Stomach (tissue), 9 donors: ENCODE measurements around the gene DHX36. TPM values are rescaled to one million over a fixed set of nuclear protein-coding genes. Genes with fewer than 3 reads are reported as not detected.

Experiments
- DNase-seq, 2 donors: peaks; one replicate each; pipeline versions ENCODE4 v3.0.0 to v3.0.0-alpha.2; 2013 to 2019
- H3K27ac ChIP-seq, 5 donors: fragments of 200-600 bp in 4 of 5; sonication (generic) in 4 of 5; one replicate each; pipeline ENCODE4 v1.5.1; 2013 to 2019; ENCODE audit warnings: mild to moderate bottlenecking in 1 of 5, moderate library complexity in 1 of 5
- H3K27me3 ChIP-seq, 3 donors: fragments of 200-600 bp; sonication (generic); one replicate each; pipeline ENCODE4 v1.5.1; 2017 to 2019; ENCODE audit warnings: mixed run types in 1 of 3
- H3K36me3 ChIP-seq, 4 donors: fragments of 200-600 bp; sonication (generic); 1 replicate in 3 of 4; 2 replicates in 1 of 4; pipeline ENCODE4 v1.5.1; 2016 to 2019
- H3K4me1 ChIP-seq, 4 donors: fragments of 200-600 bp; sonication (generic); one replicate each; pipeline ENCODE4 v1.5.1; 2016 to 2019
- H3K4me3 ChIP-seq, 4 donors: fragments of 200-600 bp; sonication (generic) in 3 of 4; one replicate each; pipeline ENCODE4 v1.5.1; 2016 to 2019; ENCODE audit warnings: mild to moderate bottlenecking in 1 of 4
- H3K9me3 ChIP-seq, 4 donors: fragments of 200-600 bp; sonication (generic); one replicate each; pipeline ENCODE4 v1.5.1; 2016 to 2019
- CTCF ChIP-seq, 7 experiments: fragments of 450-650 bp in 4 of 7; fragments of 200-600 bp in 3 of 7; sonication (generic) in 3 of 7; IDR thresholded peaks; one replicate each; pipeline ENCODE4 v1.5.1; 2016 to 2019; ENCODE audit warnings: antibody characterized with exemption in 7 of 7, control low read depth in 2 of 7, mild to moderate bottlenecking in 1 of 7
- EP300 ChIP-seq: sonication (generic); formaldehyde crosslinking; IDR thresholded peaks from one replicate; pipeline ENCODE4 v1.6.1; 2017; ENCODE audit warnings: antibody characterized with exemption
- POLR2A ChIP-seq, 4 donors: fragments of 450-650 bp; IDR thresholded peaks; one replicate each; pipeline ENCODE4 v1.6.1; 2016; ENCODE audit warnings: antibody characterized with exemption in 4 of 4, control low read depth in 2 of 4, mild to moderate bottlenecking in 1 of 4, moderate library complexity in 1 of 4
- POLR2AphosphoS5 ChIP-seq, 3 donors: sonication (generic); formaldehyde crosslinking; IDR thresholded peaks; one replicate each; pipeline ENCODE4 v1.6.1; 2016; ENCODE audit warnings: antibody characterized with exemption in 3 of 3
- WGBS, 5 donors: extraction: QIAGEN DNeasy Blood & Tissue Kit in 3 of 5; methylation state at CpG; one replicate each; pipeline versions ENCODE4 v1.1.5 to v1.1.7; 2013 to 2018; 5-methylcytosine and 5-hydroxymethylcytosine counted together
- intact Hi-C: fragments of 100-400 bp; cut with DNase I; formaldehyde crosslinking; loops from one replicate; pipeline ENCODE4 v1.15.1; 2023; ENCODE audit warnings: low total_unique reads
- polyA plus RNA-seq, 3 donors: library from polyadenylated mRNA; stranded (reverse); fragments of 200-250 nt; gene quantifications; one replicate each; pipeline ENCODE4 v1.2.3, GENCODE V29; 2013
- total RNA-seq, 5 donors: library from RNA; depleted of rRNA; stranded (reverse); fragments of >200 nt; gene quantifications; one replicate each; pipeline versions ENCODE4 v1.1.0 to v1.2.3, GENCODE V29; 2014 to 2016
- donor health status: healthy with polysubstance abuse.
- donor health status: Bipolar disorder and iron deficiency.
- donor health status: healthy.

The DHX36 gene
- total and polyA plus RNA-seq, 8 donors: 4.6 to 138 (median 36.0) TPM

GRCh38 chr3:154304936-154305335, 19.4 kb downstream of the DHX36 start:
- Histone ChIP-seq H3K4me3 (no peak overlapping the region), H3K27ac (no peak overlapping the region), H3K4me1 (peaks cover 0 to 10% (median 0%) of the 10 kb centered on the region in 4 donors), H3K27me3 (no peaks in the 10 kb centered on the region), H3K9me3 (no peaks in the 10 kb centered on the region), H3K36me3 (peaks cover 31 to 97% (median 93%) of the 10 kb centered on the region in 4 donors)
- 90 to 98% (median 93%) methylated on average over 3 of the region's 3 CpGs for WGBS, 5 donors
- intact Hi-C loops: no loop called here
- TF ChIP-seq CTCF (IDR thresholded peaks at IDR 0.05) (no peak), POLR2A (IDR thresholded peaks at IDR 0.05) (no peak), POLR2AphosphoS5 (IDR thresholded peaks at IDR 0.05) (no peak), EP300 (no peak)
- no peak for DNase-seq

GRCh38 chr3:154304116-154304786, 20.0 kb downstream of the DHX36 start:
- Histone ChIP-seq H3K4me3 (no peak overlapping the region), H3K4me1 (peaks cover 0 to 10% (median 0%) of the 10 kb centered on the region in 4 donors), H3K36me3 (peaks cover 36 to 99% (median 93%) of the 10 kb centered on the region in 4 donors), H3K9me3 (no peaks in the 10 kb centered on the region), H3K27me3 (no peaks in the 10 kb centered on the region), H3K27ac (no peak overlapping the region)
- intact Hi-C loops: no loop called here
- DNase-seq: no peak
- no peak for TF ChIP-seq CTCF (IDR thresholded peaks at IDR 0.05)

GRCh38 chr3:154301561-154301960, 22.7 kb downstream of the DHX36 start:
- 89 to 96% (median 90%) methylated on average over 3 of the region's 3 CpGs for WGBS, 5 donors
- no peak for DNase-seq
- Histone ChIP-seq H3K27me3 (no peaks in the 10 kb centered on the region), H3K9me3 (no peaks in the 10 kb centered on the region), H3K27ac (no peak overlapping the region), H3K36me3 (peaks cover 45 to 99% (median 98%) of the 10 kb centered on the region in 4 donors), H3K4me3 (no peak overlapping the region), H3K4me1 (no peaks in the 10 kb centered on the region)
- TF ChIP-seq EP300 (no peak), CTCF (IDR thresholded peaks at IDR 0.05) (no peak), POLR2AphosphoS5 (IDR thresholded peaks at IDR 0.05) (no peak), POLR2A (IDR thresholded peaks at IDR 0.05) (no peak)
- intact Hi-C loops: no loop called here

- intact Hi-C loops: no loop called here
- WGBS, 5 donors: 85 to 91% (median 89%) methylated on average over 2 of the region's 2 CpGs
- peaks cover 23 to 98% (median 94%) of the 10 kb centered on the region in 4 donors for H3K36me3 ChIP-seq
These were observed 30.3 kb downstream of the DHX36 start for GRCh38 chr3:154294016-154294415.

More at GRCh38 chr3:154294016-154294415, 30.3 kb downstream of the DHX36 start:
- Histone ChIP-seq H3K27ac (no peak overlapping the region), H3K4me3 (no peak overlapping the region), H3K4me1 (no peaks in the 10 kb centered on the region), H3K27me3 (no peaks in the 10 kb centered on the region), H3K9me3 (no peaks in the 10 kb centered on the region)
- DNase-seq: no peak
- TF ChIP-seq POLR2A (IDR thresholded peaks at IDR 0.05) (no peak), EP300 (no peak), POLR2AphosphoS5 (IDR thresholded peaks at IDR 0.05) (no peak), CTCF (IDR thresholded peaks at IDR 0.05) (no peak)
